GM23248 (cell line): ENCODE measurements around the gene XXYLT1.

ENCODE experiments used
- EZH2 ChIP-seq: fragments of 200-600 bp; sonication (generic); IDR thresholded peaks from 2 replicates; pipeline ENCODE4 v1.6.1; 2018; ENCODE audit warnings: antibody characterized with exemption, mild to moderate bottlenecking; ENCODE audit not compliant: insufficient read depth, poor library complexity, severe bottlenecking
- EZH2phosphoT487 ChIP-seq: fragments of 200-600 bp; sonication (generic); IDR thresholded peaks from 2 replicates; pipeline ENCODE4 v1.6.1; 2018; ENCODE audit warnings: antibody characterized with exemption, moderate library complexity, mild to moderate bottlenecking, low read depth; ENCODE audit not compliant: insufficient read depth

GRCh38 chr3:195119461-195120266 is 151.3 kb downstream of the XXYLT1 start:
- TF ChIP-seq EZH2 (no peak), EZH2phosphoT487 (no peak)
